Kidney (tissue), 14 donors: Measurements from ENCODE around the gene VPS37D. TPM values are rescaled to one million over a fixed set of nuclear protein-coding genes. Genes with fewer than 3 reads are reported as not detected.

ENCODE experiments used
- DNase-seq, 5 donors: peaks; one replicate each; pipeline ENCODE4 v3.0.0-alpha.2; 2013 to 2020
- FAIRE-seq: peaks from 2 replicates; lab custom pipeline; 2012; peaks lifted over from hg19 to GRCh38; lab: Jason Lieb, UNC
- H3K27ac ChIP-seq, 2 donors: one replicate each; pipeline ENCODE4 v1.7.0; 2013; ENCODE audit warnings: low read depth in 2 of 2, low read length in 2 of 2, inconsistent platforms in 1 of 2
- H3K27me3 ChIP-seq: one replicate; pipeline ENCODE4 v1.7.1; 2013; ENCODE audit warnings: low read length, inconsistent platforms; ENCODE audit not compliant: control insufficient read depth, insufficient read depth
- H3K36me3 ChIP-seq, 3 donors: one replicate each; pipeline versions ENCODE4 v1.7.0 to v1.7.1; 2013; ENCODE audit warnings: low read length in 3 of 3, control low read depth in 1 of 3, inconsistent platforms in 1 of 3; ENCODE audit not compliant: insufficient read depth in 3 of 3, control insufficient read depth in 2 of 3
- H3K4me1 ChIP-seq, 3 donors: one replicate each; pipeline versions ENCODE4 v1.7.0 to v1.7.1; 2013; ENCODE audit warnings: low read length in 3 of 3, inconsistent platforms in 1 of 3, low read depth in 1 of 3; ENCODE audit not compliant: control insufficient read depth in 2 of 3, insufficient read depth in 2 of 3
- H3K4me3 ChIP-seq, 3 donors: one replicate each; pipeline versions ENCODE4 v1.7.0 to v1.8.1; 2013; ENCODE audit warnings: low read length in 3 of 3, control low read depth in 1 of 3, inconsistent platforms in 1 of 3
- H3K9ac ChIP-seq, 3 donors: one replicate each; pipeline versions ENCODE4 v1.7.0 to v1.7.1; 2013; ENCODE audit warnings: low read length in 3 of 3, control low read depth in 1 of 3, inconsistent platforms in 1 of 3
- H3K9me3 ChIP-seq, 3 donors: one replicate each; pipeline versions ENCODE4 v1.7.0 to v1.7.1; 2013; ENCODE audit warnings: low read length in 3 of 3, control low read depth in 1 of 3, inconsistent platforms in 1 of 3; ENCODE audit not compliant: control insufficient read depth in 2 of 3, insufficient read depth in 1 of 3
- intact Hi-C: fragments of 100-400 bp; cut with DNase I; formaldehyde crosslinking; loops from one replicate; pipeline ENCODE4 v1.11.1; 2022
- polyA plus RNA-seq: library from polyadenylated mRNA; stranded (reverse); fragments of 350-450 nt; fragmentation: Illumina TruSeq; extraction: RNeasy Lipid Tissue Mini Kit (QIAGEN cat#74804); gene quantifications from one replicate; pipeline ENCODE4 v1.2.3, GENCODE V29; 2014; ENCODE audit warnings: low read depth, low replicate concordance; ENCODE audit not compliant: insufficient read depth
- total RNA-seq: library from RNA; stranded (reverse); fragmentation: NEBNext Ultra II Directional; extraction: Animal tissue kit (Norgen Biotek cat#: 25700); gene quantifications from one replicate; pipeline ENCODE4 v1.2.1, GENCODE V29; 2021
- TF ChIP-seq, protein P1 (sequence below): IDR thresholded peaks from 3 replicates; pipeline ENCODE4 v1.5.1; 2012; ENCODE audit warnings: mild to moderate bottlenecking, moderate library complexity, borderline replicate concordance; ENCODE audit not compliant: insufficient read depth; ENCODE audit errors: extremely low read depth
- donor health status: control.
- donor health status: control.
- donor health status: control.
- donor health status: control.
- donor health status: control.
- donor health status: DM: yes; HTN: yes; CAD: no.
- donor health status: Normal renal cell carcinoma (clear cell type).

VPS37D gene
- total and polyA plus RNA-seq, 2 donors from 2014 or later = 13.2 to 19.3 TPM

GRCh38 chr7:73703757-73704639 is 36.4 kb downstream of the VPS37D start:
- no peaks in the 10 kb centered on the region for H3K36me3 ChIP-seq
- H3K27ac ChIP-seq = no peak overlapping the region
- no peak overlapping the region for H3K9ac ChIP-seq
- peak in 4 of 5 donors; percentile 82 to 94 (median 88) for DNase-seq
- peak overlapping the region in 1 of 3 donors; percentile 6 for H3K4me3 ChIP-seq
- intact Hi-C loops = no loop called here
- TF ChIP-seq, protein P1, sequence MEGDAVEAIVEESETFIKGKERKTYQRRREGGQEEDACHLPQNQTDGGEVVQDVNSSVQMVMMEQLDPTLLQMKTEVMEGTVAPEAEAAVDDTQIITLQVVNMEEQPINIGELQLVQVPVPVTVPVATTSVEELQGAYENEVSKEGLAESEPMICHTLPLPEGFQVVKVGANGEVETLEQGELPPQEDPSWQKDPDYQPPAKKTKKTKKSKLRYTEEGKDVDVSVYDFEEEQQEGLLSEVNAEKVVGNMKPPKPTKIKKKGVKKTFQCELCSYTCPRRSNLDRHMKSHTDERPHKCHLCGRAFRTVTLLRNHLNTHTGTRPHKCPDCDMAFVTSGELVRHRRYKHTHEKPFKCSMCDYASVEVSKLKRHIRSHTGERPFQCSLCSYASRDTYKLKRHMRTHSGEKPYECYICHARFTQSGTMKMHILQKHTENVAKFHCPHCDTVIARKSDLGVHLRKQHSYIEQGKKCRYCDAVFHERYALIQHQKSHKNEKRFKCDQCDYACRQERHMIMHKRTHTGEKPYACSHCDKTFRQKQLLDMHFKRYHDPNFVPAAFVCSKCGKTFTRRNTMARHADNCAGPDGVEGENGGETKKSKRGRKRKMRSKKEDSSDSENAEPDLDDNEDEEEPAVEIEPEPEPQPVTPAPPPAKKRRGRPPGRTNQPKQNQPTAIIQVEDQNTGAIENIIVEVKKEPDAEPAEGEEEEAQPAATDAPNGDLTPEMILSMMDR = no peak
- no peaks in the 10 kb centered on the region for H3K9me3 ChIP-seq
- H3K4me1 ChIP-seq = no peaks in the 10 kb centered on the region
- no peaks in the 10 kb centered on the region for H3K27me3 ChIP-seq
- FAIRE-seq = no peak

GRCh38 chr7:73704640-73705550 is 37.3 kb downstream of the VPS37D start:
- FAIRE-seq = no peak
- H3K9ac ChIP-seq = no peak overlapping the region
- H3K4me1 ChIP-seq = no peaks in the 10 kb centered on the region
- H3K4me3 ChIP-seq = no peak overlapping the region
- intact Hi-C loops = no loop called here
- H3K9me3 ChIP-seq = no peaks in the 10 kb centered on the region
- TF ChIP-seq, protein P1 = no peak
- no peaks in the 10 kb centered on the region for H3K27me3 ChIP-seq
- peak in 1 of 5 donors; percentile 55 for DNase-seq
- H3K36me3 ChIP-seq = no peaks in the 10 kb centered on the region
- H3K27ac ChIP-seq = no peak overlapping the region

DNA sequence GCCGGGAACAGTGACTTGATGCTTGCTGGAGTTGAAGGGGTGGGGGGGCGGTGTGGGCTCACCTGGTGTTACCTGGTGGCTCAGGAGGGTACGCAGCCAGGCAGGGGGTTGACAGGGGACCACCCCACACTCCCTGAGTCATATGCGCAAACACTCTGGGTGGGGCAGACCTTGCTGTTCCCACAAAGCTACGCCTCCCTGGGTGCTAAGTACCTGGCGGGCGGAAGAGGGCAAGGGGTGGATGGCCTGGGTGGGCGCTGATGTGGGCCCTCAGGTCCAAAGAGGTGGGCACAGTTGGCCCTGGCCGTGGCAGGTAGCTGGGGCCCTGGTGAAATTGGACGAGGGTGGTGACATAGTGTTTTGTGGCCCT is 37.9 kb downstream of the VPS37D start:
- Histone ChIP-seq H3K4me3 (no peak overlapping the region), H3K4me1 (no peaks in the 10 kb centered on the region), H3K36me3 (no peaks in the 10 kb centered on the region), H3K9ac (no peak overlapping the region), H3K9me3 (no peaks in the 10 kb centered on the region), H3K27me3 (no peaks in the 10 kb centered on the region), H3K27ac (no peak overlapping the region)
- no peak for DNase-seq
- FAIRE-seq = no peak
- intact Hi-C loops = no loop called here
- TF ChIP-seq, protein P1 = no peak
